ENCODE data around the gene ABHD14A. TPM values are rescaled to one million over a fixed set of nuclear protein-coding genes. Genes with fewer than 3 reads are reported as not detected.

ABHD14A gene
- total RNA-seq, 4 donors from 2014 or later: 3.9 to 11.6 (median 7.7) TPM

DNA sequence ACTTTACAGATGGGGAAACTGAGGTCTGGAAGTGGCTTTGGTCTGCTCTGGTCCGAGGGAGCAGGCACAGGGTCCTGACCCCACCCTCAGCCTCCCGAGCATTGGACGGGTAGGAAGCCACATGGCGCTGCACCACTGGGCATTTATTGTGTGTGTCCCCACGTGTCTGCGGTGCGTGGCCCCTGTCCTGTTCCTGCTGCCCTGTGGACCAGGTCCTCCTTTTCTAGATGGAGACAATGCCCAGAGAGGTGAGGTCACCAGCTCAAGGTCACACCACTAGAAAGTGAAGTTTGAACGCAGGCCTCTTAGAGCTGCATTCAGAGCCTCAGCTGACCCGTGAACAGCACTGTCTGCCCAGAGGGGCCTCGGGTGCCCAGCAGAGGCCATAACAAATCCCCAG, 54.7 kb downstream of the ABHD14A start:
- Histone ChIP-seq H3K27me3 (no peaks in the 10 kb centered on the region), H3K4me3 (no peak overlapping the region), H3K27ac (no peak overlapping the region), H3K36me3 (no peaks in the 10 kb centered on the region), H3K9me3 (no peaks in the 10 kb centered on the region), H3K4me1 (no peaks in the 10 kb centered on the region)
- no peak for DNase-seq
- TF ChIP-seq POLR2A (IDR thresholded peaks at IDR 0.05): no peak
- TF ChIP-seq, protein P1, sequence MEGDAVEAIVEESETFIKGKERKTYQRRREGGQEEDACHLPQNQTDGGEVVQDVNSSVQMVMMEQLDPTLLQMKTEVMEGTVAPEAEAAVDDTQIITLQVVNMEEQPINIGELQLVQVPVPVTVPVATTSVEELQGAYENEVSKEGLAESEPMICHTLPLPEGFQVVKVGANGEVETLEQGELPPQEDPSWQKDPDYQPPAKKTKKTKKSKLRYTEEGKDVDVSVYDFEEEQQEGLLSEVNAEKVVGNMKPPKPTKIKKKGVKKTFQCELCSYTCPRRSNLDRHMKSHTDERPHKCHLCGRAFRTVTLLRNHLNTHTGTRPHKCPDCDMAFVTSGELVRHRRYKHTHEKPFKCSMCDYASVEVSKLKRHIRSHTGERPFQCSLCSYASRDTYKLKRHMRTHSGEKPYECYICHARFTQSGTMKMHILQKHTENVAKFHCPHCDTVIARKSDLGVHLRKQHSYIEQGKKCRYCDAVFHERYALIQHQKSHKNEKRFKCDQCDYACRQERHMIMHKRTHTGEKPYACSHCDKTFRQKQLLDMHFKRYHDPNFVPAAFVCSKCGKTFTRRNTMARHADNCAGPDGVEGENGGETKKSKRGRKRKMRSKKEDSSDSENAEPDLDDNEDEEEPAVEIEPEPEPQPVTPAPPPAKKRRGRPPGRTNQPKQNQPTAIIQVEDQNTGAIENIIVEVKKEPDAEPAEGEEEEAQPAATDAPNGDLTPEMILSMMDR (IDR thresholded peaks at IDR 0.05): no peak

Small RNAs within 50 kb of the gene (small RNA-seq; reads per million reads assigned to genes)
- gene AC115284.1: 0 reads per million in 2 donors

Other genes with a start within 250 kb of the ABHD14A start
- gene IQCF6, start 195.8 kb upstream of the ABHD14A start, total RNA-seq: not detected
- not detected for gene IQCF2, start 113.4 kb upstream of the ABHD14A start, total RNA-seq
- not detected for gene IQCF5, start 99.5 kb upstream of the ABHD14A start, total RNA-seq
- gene IQCF1, start 71.7 kb upstream of the ABHD14A start, total RNA-seq: not detected
- 10 to 100 TPM in 1 of 4 donors, 1 to 10 TPM in 3; 4.7 to 17.3 (median 7.7) TPM for gene RRP9, start 33.2 kb upstream of the ABHD14A start, total RNA-seq
- 100 to 1,000 TPM; 100 to 157 (median 137) TPM for gene PARP3, start 32.7 kb upstream of the ABHD14A start, total RNA-seq
- gene GPR62, start 19.7 kb upstream of the ABHD14A start, total RNA-seq: not detected
- gene PCBP4, start 7.6 kb upstream of the ABHD14A start, total RNA-seq: 10 to 100 TPM; 31.3 to 44.7 (median 37.7) TPM
- gene ABHD14B, start 1.0 kb upstream of the ABHD14A start, total RNA-seq: 100 to 1,000 TPM in 3 of 4 donors, 10 to 100 TPM in 1; 43.7 to 135 (median 127) TPM
- 100 to 1,000 TPM in 3 of 4 donors, 10 to 100 TPM in 1; 95.7 to 977 (median 609) TPM for gene ACY1, start 8.5 kb downstream of the ABHD14A start, total RNA-seq
- 100 to 1,000 TPM; 643 to 841 (median 711) TPM for gene RPL29, start 20.8 kb downstream of the ABHD14A start, total RNA-seq
- gene DUSP7, start 81.5 kb downstream of the ABHD14A start, total RNA-seq: 1 to 10 TPM; 3.3 to 7.1 (median 6.0) TPM
- 1 to 10 TPM; 3.4 to 9.3 (median 6.5) TPM for gene POC1A, start 179.4 kb downstream of the ABHD14A start, total RNA-seq
- gene ALAS1, start 223.1 kb downstream of the ABHD14A start, total RNA-seq: 10 to 100 TPM; 73.3 to 92.8 (median 89.8) TPM

Data from Peyer's patch (tissue), 4 donors.